ENCODE data around the gene FBLN1. TPM values are rescaled to one million over a fixed set of nuclear protein-coding genes. Genes with fewer than 3 reads are reported as not detected.

The FBLN1 gene
- total and polyA plus RNA-seq, 2 of the 8 experiments (the other 6 are each of a cell fraction or from before 2014, with no cell fraction given): 159 to 168 TPM

DNA sequence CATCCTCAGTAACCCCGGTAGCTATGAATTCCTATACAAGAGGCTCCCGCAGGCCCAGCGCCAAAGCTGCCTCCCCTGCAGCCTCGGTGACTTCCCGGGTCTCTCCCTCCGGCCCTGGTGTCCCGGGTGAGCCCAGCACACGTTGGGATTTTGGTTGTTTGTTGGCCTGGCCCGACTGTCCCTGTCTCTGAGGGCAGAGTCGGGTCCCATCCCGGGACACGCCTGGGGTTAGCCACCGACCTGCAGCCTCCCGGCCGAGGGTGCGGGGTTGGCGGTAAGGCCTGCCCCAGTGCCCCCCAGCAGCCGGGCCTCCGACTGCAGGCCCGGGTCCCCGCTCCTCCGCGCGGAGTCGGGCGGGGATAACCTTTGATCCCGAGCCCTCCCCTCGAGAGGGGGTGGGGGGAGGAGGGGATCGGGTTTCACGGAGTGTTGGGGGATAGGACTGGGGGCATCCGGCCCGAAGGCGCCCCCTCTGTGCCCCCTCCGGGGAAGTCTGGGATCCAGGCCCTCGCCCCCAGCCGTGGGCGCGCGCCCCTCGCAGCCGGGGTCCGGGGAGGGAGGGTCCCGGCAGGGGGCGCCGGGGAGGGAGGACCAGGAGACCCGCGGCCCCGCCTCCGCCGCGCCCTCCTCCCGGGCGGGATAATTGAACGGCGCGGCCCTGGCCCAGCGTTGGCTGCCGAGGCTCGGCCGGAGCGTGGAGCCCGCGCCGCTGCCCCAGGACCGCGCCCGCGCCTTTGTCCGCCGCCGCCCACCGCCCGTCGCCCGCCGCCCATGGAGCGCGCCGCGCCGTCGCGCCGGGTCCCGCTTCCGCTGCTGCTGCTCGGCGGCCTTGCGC, at the start of gene FBLN1 (continued):
- TF ChIP-seq TEAD4 (IDR thresholded peaks at IDR 0.05; ENCODE audit: low read depth, low read length) (no peak), TCF12 (IDR thresholded peaks at IDR 0.05; ENCODE audit: low read depth, low read length) (no peak), BCL11A (IDR thresholded peaks at IDR 0.05; ENCODE audit: low read depth in 2 of 2, low read length in 2 of 2) (no peak), GABPA (IDR thresholded peaks at IDR 0.05; ENCODE audit: borderline replicate concordance, insufficient read depth, low read length) (0 out of 2 replicates have a peak, but pooled peaks have one; percentile 45), CHD2 (IDR thresholded peaks at IDR 0.05; ENCODE audit: low read length) (no peak), POU5F1 (IDR thresholded peaks at IDR 0.05; ENCODE audit: low read depth, low read length) (no peak), CTCF (IDR thresholded peaks at IDR 0.05; ENCODE audit: control extremely low read depth in 1 of 3, insufficient read depth in 1 of 3, low read depth in 1 of 3, low read length in 3 of 3) (no peak), FOSL1 (IDR thresholded peaks at IDR 0.05; ENCODE audit: insufficient read depth, low read depth, low read length) (no peak), POLR2AphosphoS5 (IDR thresholded peaks at IDR 0.05; ENCODE audit: low read depth, low read length) (peak; percentile 33), TAF1 (IDR thresholded peaks at IDR 0.05; ENCODE audit: low read depth, low read length) (peak; percentile 44; the same call in 1 of the 2 replicates), SAP30 (IDR thresholded peaks at IDR 0.05; ENCODE audit: insufficient read depth, insufficient replicate concordance, low read length) (no peak)
- TF ChIP-seq, protein P1, sequence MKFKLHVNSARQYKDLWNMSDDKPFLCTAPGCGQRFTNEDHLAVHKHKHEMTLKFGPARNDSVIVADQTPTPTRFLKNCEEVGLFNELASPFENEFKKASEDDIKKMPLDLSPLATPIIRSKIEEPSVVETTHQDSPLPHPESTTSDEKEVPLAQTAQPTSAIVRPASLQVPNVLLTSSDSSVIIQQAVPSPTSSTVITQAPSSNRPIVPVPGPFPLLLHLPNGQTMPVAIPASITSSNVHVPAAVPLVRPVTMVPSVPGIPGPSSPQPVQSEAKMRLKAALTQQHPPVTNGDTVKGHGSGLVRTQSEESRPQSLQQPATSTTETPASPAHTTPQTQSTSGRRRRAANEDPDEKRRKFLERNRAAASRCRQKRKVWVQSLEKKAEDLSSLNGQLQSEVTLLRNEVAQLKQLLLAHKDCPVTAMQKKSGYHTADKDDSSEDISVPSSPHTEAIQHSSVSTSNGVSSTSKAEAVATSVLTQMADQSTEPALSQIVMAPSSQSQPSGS (IDR thresholded peaks at IDR 0.05; ENCODE audit: low read length): no peak

Measured in H1 (cell line).